Fibroblast of peridontal ligament (primary cell): Measurements from ENCODE around the gene SETD2.
A peak's percentile ranks its signal among the peaks of the same experiment; 100 is the strongest.
"Not testable (repeated sequence)": the region's sequence is repeated elsewhere in the genome, so short reads cannot be mapped to it uniquely, and the experiment has no call there.

Experiments
- DNase-seq: peaks from one replicate; pipeline ENCODE4 v3.0.0-alpha.2; 2010; ENCODE audit errors: extremely low read depth

The SETD2 gene

GRCh38 chr3:47036145-47036544 is 127.8 kb downstream of the SETD2 start:
- DNase-seq = no peak

- DNase-seq = peak; percentile 80
Observed at GRCh38 chr3:47035645-47036044, 128.3 kb downstream of the SETD2 start.

- DNase-seq = no peak
Observed at GRCh38 chr3:47034868-47035489, 128.9 kb downstream of the SETD2 start.

- DNase-seq = not testable (repeated sequence)
Observed at GRCh38 chr3:47031041-47031440, 132.9 kb downstream of the SETD2 start.

- DNase-seq = no peak
Observed at GRCh38 chr3:47028667-47029066, 135.2 kb downstream of the SETD2 start.

GRCh38 chr3:47028146-47028545 is 135.8 kb downstream of the SETD2 start:
- no peak for DNase-seq

- not testable (repeated sequence) for DNase-seq
Observed at GRCh38 chr3:47026432-47026831, 137.5 kb downstream of the SETD2 start.

GRCh38 chr3:47024932-47025331 is 139.0 kb downstream of the SETD2 start:
- peak; percentile 60 for DNase-seq

GRCh38 chr3:47022641-47023071 is 141.3 kb downstream of the SETD2 start:
- DNase-seq = peak; percentile 55

- no peak for DNase-seq
Observed at GRCh38 chr3:47020311-47020710, 143.6 kb downstream of the SETD2 start.

- DNase-seq = no peak
Observed at GRCh38 chr3:47019201-47019600, 144.7 kb downstream of the SETD2 start.

GRCh38 chr3:47018269-47018611 is 145.7 kb downstream of the SETD2 start:
- DNase-seq = no peak

GRCh38 chr3:47017504-47018268 is 146.2 kb downstream of the SETD2 start:
- no peak for DNase-seq

- peak; percentile 60 for DNase-seq
Observed at GRCh38 chr3:47016934-47017435, 146.9 kb downstream of the SETD2 start.

GRCh38 chr3:47016086-47016933 is 147.6 kb downstream of the SETD2 start:
- peak; percentile 18 for DNase-seq

GRCh38 chr3:47015151-47015550 is 148.8 kb downstream of the SETD2 start:
- DNase-seq = no peak

GRCh38 chr3:47014036-47014435 is 149.9 kb downstream of the SETD2 start:
- no peak for DNase-seq

GRCh38 chr3:47013231-47013630 is 150.7 kb downstream of the SETD2 start:
- no peak for DNase-seq

- DNase-seq = no peak
Observed at GRCh38 chr3:47012342-47013230, 151.3 kb downstream of the SETD2 start.

GRCh38 chr3:47011371-47011770 is 152.5 kb downstream of the SETD2 start:
- no peak for DNase-seq

- no peak for DNase-seq
Observed at GRCh38 chr3:47010910-47011309, 153.0 kb downstream of the SETD2 start.
